Neural progenitor cell (in vitro differentiated cells): Measurements from ENCODE around the gene KIF21B. TPM values are rescaled to one million over a fixed set of nuclear protein-coding genes. Genes with fewer than 3 reads are reported as not detected.
"Not testable (repeated sequence)": the region's sequence is repeated elsewhere in the genome, so short reads cannot be mapped to it uniquely, and the experiment has no call there.

ENCODE experiments used
- DNase-seq: peaks from one replicate; pipeline ENCODE4 v3.0.0-alpha.2; 2016; ENCODE audit warnings: low spot score
- H2AFZ ChIP-seq: fragments of 200-600 bp; sonication (generic); replicated peaks from 2 replicates; pipeline ENCODE4 v1.6.1; 2016; ENCODE audit warnings: antibody characterized with exemption
- H3F3A ChIP-seq: fragments of 200-600 bp; sonication (generic); 2 replicates; pipeline ENCODE4 v1.6.1; 2016; ENCODE audit warnings: antibody characterized with exemption, low read depth
- H3K27ac ChIP-seq: fragments of 200-600 bp; sonication (generic); 2 replicates; pipeline ENCODE4 v1.5.1; 2016; ENCODE audit warnings: mild to moderate bottlenecking
- H3K27me3 ChIP-seq: fragments of 200-600 bp; sonication (generic); 2 replicates; pipeline ENCODE4 v1.6.1; 2016; ENCODE audit warnings: mild to moderate bottlenecking, moderate library complexity
- H3K36me3 ChIP-seq: fragments of 200-600 bp; sonication (generic); 2 replicates; pipeline ENCODE4 v1.5.1; 2016
- H3K4me1 ChIP-seq: fragments of 200-600 bp; sonication (generic); 2 replicates; pipeline ENCODE4 v1.6.1; 2016; ENCODE audit warnings: mixed run types
- H3K4me2 ChIP-seq: fragments of 200-600 bp; sonication (generic); 2 replicates; pipeline ENCODE4 v1.6.1; 2016
- H3K4me3 ChIP-seq: fragments of 200-600 bp; sonication (generic); 2 replicates; pipeline ENCODE4 v1.5.1; 2016
- H3K79me2 ChIP-seq: fragments of 200-600 bp; sonication (generic); 2 replicates; pipeline ENCODE4 v1.6.1; 2016; ENCODE audit warnings: low read depth
- H3K9ac ChIP-seq: fragments of 200-600 bp; sonication (generic); 2 replicates; pipeline ENCODE4 v1.6.1; 2016
- H3K9me3 ChIP-seq: fragments of 200-600 bp; sonication (generic); 2 replicates; pipeline ENCODE4 v1.5.1; 2016; ENCODE audit warnings: low read depth
- H4K20me1 ChIP-seq: fragments of 200-600 bp; sonication (generic); 2 replicates; pipeline ENCODE4 v1.6.1; 2016; ENCODE audit warnings: low read depth
- H3K27ac Mint-ChIP-seq: 3 replicates; pipeline ENCODE4 v1.8.0; 2021; ENCODE audit warnings: mixed read lengths
- H3K27me3 Mint-ChIP-seq: 2 replicates; pipeline ENCODE4 v1.8.0; 2022; ENCODE audit warnings: low read depth, mild to moderate bottlenecking, inconsistent platforms, moderate library complexity, mixed read lengths; ENCODE audit not compliant: insufficient read depth
- H3K36me3 Mint-ChIP-seq: 3 replicates; pipeline ENCODE4 v1.8.0; 2021; ENCODE audit warnings: mixed read lengths
- H3K4me1 Mint-ChIP-seq: 3 replicates; pipeline ENCODE4 v1.8.0; 2021; ENCODE audit warnings: mixed read lengths
- H3K4me3 Mint-ChIP-seq: 3 replicates; pipeline ENCODE4 v1.8.0; 2021; ENCODE audit warnings: mild to moderate bottlenecking, moderate library complexity, mixed read lengths
- H3K9me3 Mint-ChIP-seq: 3 replicates; pipeline ENCODE4 v1.8.0; 2020; ENCODE audit warnings: mixed read lengths
- EZH2 ChIP-seq: fragments of 200-600 bp; sonication (generic); IDR thresholded peaks from 2 replicates; pipeline ENCODE4 v1.6.1; 2017; ENCODE audit warnings: antibody characterized with exemption, mild to moderate bottlenecking, moderate library complexity
- EZH2phosphoT487 ChIP-seq: fragments of 200-600 bp; sonication (generic); IDR thresholded peaks from 2 replicates; pipeline ENCODE4 v1.6.1; 2017; ENCODE audit warnings: antibody characterized with exemption
- total RNA-seq: library from RNA; depleted of rRNA; stranded (reverse); fragments of >200 nt; gene quantifications from 2 replicates; pipeline ENCODE4 v1.2.3, GENCODE V29; 2015; ENCODE audit warnings: low replicate concordance
- TF ChIP-seq, protein P1 (sequence below): fragments of 200-600 bp; sonication (generic); IDR thresholded peaks from 2 replicates; pipeline ENCODE4 v1.5.1; 2017; ENCODE audit warnings: antibody characterized with exemption, mild to moderate bottlenecking

KIF21B gene
- total RNA-seq, 1 donor from 2014 or later: 6.4 TPM

DNA sequence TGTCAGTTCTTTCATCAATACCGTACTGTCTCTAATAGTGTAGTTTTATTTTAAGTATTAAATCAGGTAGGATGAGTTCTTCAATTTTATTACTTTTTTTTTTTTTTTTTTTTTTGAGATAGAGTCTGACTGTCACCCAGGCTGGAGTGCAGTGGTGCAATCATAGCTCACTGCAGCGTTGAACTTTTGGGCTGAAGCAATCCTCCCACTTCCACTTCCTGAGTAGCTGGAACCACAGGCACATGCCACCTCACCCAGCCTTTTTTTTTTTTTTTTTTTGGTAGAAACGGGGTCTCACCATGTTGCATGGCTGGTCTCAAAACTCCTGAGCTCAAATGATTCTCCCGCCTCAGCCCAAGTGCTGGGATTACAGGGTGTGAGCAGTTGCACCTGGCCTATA lies 84.6 kb downstream of the KIF21B start:
- H3K36me3 Mint-ChIP-seq: no peaks in the 10 kb centered on the region
- Histone ChIP-seq H3K4me1 (no peaks in the 10 kb centered on the region), H4K20me1 (no peaks in the 10 kb centered on the region), H3K79me2 (no peaks in the 10 kb centered on the region), H3K27me3 (no peaks in the 10 kb centered on the region), H3K4me3 (no peak overlapping the region), H3K9me3 (no peaks in the 10 kb centered on the region), H3K9ac (no peak overlapping the region), H3K36me3 (peaks cover 3% of the 10 kb centered on the region), H3K27ac (no peak overlapping the region), H2AFZ (no peak overlapping the region), H3F3A (no peaks in the 10 kb centered on the region), H3K4me2 (no peak overlapping the region)
- TF ChIP-seq EZH2 (no peak), EZH2phosphoT487 (no peak)
- TF ChIP-seq, protein P1, sequence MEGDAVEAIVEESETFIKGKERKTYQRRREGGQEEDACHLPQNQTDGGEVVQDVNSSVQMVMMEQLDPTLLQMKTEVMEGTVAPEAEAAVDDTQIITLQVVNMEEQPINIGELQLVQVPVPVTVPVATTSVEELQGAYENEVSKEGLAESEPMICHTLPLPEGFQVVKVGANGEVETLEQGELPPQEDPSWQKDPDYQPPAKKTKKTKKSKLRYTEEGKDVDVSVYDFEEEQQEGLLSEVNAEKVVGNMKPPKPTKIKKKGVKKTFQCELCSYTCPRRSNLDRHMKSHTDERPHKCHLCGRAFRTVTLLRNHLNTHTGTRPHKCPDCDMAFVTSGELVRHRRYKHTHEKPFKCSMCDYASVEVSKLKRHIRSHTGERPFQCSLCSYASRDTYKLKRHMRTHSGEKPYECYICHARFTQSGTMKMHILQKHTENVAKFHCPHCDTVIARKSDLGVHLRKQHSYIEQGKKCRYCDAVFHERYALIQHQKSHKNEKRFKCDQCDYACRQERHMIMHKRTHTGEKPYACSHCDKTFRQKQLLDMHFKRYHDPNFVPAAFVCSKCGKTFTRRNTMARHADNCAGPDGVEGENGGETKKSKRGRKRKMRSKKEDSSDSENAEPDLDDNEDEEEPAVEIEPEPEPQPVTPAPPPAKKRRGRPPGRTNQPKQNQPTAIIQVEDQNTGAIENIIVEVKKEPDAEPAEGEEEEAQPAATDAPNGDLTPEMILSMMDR: no peak
- H3K27me3 Mint-ChIP-seq: peaks cover 2% of the 10 kb centered on the region
- peaks cover 13% of the 10 kb centered on the region for H3K9me3 Mint-ChIP-seq
- H3K27ac Mint-ChIP-seq: no peak overlapping the region
- H3K4me1 Mint-ChIP-seq: no peaks in the 10 kb centered on the region
- no peak overlapping the region for H3K4me3 Mint-ChIP-seq
- no peak for DNase-seq

DNA sequence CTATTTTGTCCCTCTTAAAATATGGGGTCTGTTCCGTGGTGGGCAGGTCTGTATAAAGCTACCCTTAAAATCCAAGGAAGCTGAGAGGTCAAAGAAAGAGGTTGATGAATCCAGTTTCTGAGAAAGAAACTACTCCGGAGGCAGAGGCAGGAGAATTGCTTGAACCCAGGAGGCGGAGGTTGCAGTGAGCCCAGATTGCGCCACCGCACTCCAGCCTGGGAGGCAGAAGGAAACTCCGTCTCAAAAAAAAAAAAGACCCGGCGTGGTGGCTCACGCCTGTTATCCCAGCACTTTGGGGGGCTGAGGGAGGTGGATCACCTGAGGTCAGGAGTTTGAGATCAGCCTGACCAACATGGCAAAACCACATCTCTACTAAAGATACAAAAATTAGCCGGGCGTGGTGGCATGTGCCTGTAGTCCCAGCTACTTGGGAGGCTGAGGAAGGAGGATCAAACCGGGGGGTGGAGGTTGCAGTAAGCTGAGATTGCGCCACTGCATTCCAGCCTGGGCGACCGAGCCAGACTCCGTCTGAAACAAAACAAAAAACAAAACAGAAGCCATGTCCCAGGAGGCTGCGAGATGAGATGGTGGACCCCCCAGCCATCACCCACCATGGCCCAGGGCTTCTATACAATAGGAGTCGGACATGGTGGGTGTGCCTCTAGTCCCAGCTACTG lies 88.1 kb downstream of the KIF21B start:
- H3K9me3 Mint-ChIP-seq, H3K79me2 ChIP-seq, DNase-seq, H3K4me2 ChIP-seq, H3K27me3 Mint-ChIP-seq, H3F3A ChIP-seq, H3K4me3 Mint-ChIP-seq, H3K27ac ChIP-seq, H3K27ac Mint-ChIP-seq, H3K27me3 ChIP-seq, H3K4me3 ChIP-seq, H3K36me3 ChIP-seq, H4K20me1 ChIP-seq, H3K4me1 Mint-ChIP-seq, H3K9ac ChIP-seq, H3K9me3 ChIP-seq, H3K36me3 Mint-ChIP-seq, H2AFZ ChIP-seq, H3K4me1 ChIP-seq: not testable (repeated sequence)

DNA sequence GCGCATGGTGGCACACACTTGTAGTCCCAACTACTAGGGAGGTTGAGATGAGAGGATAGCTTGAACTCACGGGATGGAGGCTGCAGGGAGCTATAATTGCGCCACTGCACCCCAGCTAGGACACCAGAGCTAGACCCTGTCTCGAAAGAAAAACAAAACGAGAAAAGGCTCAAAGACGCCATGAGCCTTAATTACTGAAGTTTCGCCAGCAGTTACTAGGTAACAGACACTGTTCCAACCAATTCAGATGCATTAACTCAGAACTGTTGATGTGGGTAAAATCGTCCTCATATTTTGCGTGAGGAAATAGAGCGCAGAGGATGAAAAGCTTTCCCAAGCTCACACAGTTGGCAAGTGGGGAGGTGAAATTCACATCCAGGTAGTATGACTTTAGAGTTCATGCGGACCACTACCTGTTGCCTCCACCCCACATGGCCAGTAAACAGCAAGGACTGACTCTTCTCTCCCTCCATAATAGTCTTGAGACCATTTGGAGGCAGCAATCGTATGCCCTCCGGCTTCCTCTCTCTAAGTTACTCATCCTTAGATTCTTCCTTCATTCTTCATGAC lies 88.8 kb downstream of the KIF21B start:
- no peaks in the 10 kb centered on the region for H3K4me1 ChIP-seq
- TF ChIP-seq EZH2phosphoT487: no peak
- no peak for TF ChIP-seq EZH2
- TF ChIP-seq, protein P1: no peak

DNA sequence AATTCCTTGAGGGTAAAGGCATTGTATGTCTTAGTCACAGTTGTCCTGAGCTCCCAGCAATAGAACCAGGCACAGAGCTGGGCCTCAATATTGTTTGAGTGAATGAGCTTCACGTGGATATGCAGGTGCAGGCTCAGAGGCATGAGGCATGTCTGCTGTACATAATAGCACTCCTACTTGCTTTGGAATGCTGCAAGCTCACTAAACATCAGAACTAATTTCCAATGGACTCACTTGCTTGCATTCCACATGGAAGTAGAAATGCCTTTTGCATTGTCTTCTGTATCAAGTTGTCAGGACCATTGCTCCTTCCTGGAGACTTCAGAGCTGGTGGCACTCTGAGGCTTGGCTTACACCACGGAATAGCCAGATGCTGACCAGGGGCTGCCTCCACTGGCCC lies 91.7 kb downstream of the KIF21B start:
- DNase-seq: no peak
- no peak overlapping the region for H3K4me3 Mint-ChIP-seq

More for the DNA sequence above, 88.8 kb downstream of the KIF21B start:
- Histone ChIP-seq H3K9me3 (no peaks in the 10 kb centered on the region), H2AFZ (no peak overlapping the region), H3K4me3 (no peak overlapping the region), H3K36me3 (no peaks in the 10 kb centered on the region), H3F3A (no peaks in the 10 kb centered on the region), H4K20me1 (no peaks in the 10 kb centered on the region), H3K4me2 (no peak overlapping the region), H3K9ac (no peak overlapping the region), H3K27ac (no peak overlapping the region), H3K79me2 (no peaks in the 10 kb centered on the region), H3K27me3 (no peaks in the 10 kb centered on the region)
- H3K9me3 Mint-ChIP-seq: no peaks in the 10 kb centered on the region
- H3K4me3 Mint-ChIP-seq: no peak overlapping the region
- H3K36me3 Mint-ChIP-seq: no peaks in the 10 kb centered on the region
- no peak overlapping the region for H3K27ac Mint-ChIP-seq
- peaks cover 2% of the 10 kb centered on the region for H3K27me3 Mint-ChIP-seq
- no peak for DNase-seq
- H3K4me1 Mint-ChIP-seq: no peaks in the 10 kb centered on the region

DNA sequence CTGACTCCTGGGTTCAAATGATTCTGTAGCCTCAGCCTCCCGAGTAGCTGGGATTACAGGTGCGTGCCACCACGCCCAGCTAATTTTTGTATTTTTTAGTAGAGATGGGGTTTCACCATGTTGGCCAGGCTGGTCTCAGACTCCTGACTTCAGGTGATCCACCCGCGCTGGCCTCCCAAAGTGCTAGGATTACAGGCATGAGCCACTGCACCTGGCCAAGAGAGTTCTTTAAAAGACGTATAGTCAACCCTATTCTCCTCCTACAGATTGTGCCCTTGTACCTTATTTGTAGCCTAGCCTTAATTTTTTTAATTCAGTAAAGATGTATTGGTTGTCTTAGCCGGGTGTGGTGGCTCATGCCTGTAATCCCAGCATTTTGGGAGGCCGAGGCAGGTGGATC lies 93.2 kb downstream of the KIF21B start:
- H4K20me1 ChIP-seq, H3K36me3 Mint-ChIP-seq, H3K27me3 Mint-ChIP-seq, H3K4me3 Mint-ChIP-seq, H3K9ac ChIP-seq, H3K4me1 Mint-ChIP-seq, H3K4me3 ChIP-seq, H3K27me3 ChIP-seq, H3K36me3 ChIP-seq, H3K4me1 ChIP-seq, H3K9me3 ChIP-seq, H3K27ac Mint-ChIP-seq, H3K4me2 ChIP-seq, DNase-seq, H3K9me3 Mint-ChIP-seq, H2AFZ ChIP-seq, H3F3A ChIP-seq, H3K27ac ChIP-seq, H3K79me2 ChIP-seq: not testable (repeated sequence)

More for the DNA sequence above, 91.7 kb downstream of the KIF21B start:
- no peaks in the 10 kb centered on the region for H3K4me1 Mint-ChIP-seq
- no peaks in the 10 kb centered on the region for H3K36me3 ChIP-seq
- H3K4me2 ChIP-seq: no peak overlapping the region
- H3K27ac ChIP-seq: no peak overlapping the region
- H3K27me3 Mint-ChIP-seq: peaks cover 2% of the 10 kb centered on the region
- no peaks in the 10 kb centered on the region for H3K4me1 ChIP-seq
- no peaks in the 10 kb centered on the region for H3K36me3 Mint-ChIP-seq
- H3K9me3 ChIP-seq: no peaks in the 10 kb centered on the region
- TF ChIP-seq EZH2phosphoT487: no peak
- no peak for TF ChIP-seq EZH2
- TF ChIP-seq, protein P1: no peak
- no peak overlapping the region for H3K9ac ChIP-seq
- no peaks in the 10 kb centered on the region for H4K20me1 ChIP-seq
- no peak overlapping the region for H3K27ac Mint-ChIP-seq
- no peaks in the 10 kb centered on the region for H3K79me2 ChIP-seq
- no peaks in the 10 kb centered on the region for H3F3A ChIP-seq
- H3K9me3 Mint-ChIP-seq: no peaks in the 10 kb centered on the region
- H2AFZ ChIP-seq: no peak overlapping the region
- no peaks in the 10 kb centered on the region for H3K27me3 ChIP-seq
- no peak overlapping the region for H3K4me3 ChIP-seq
